K562 (cell line): Measurements from ENCODE around the gene RAD1. TPM values are rescaled to one million over a fixed set of nuclear protein-coding genes. Genes with fewer than 3 reads are reported as not detected.

Experiments used
- CHCHD3 ChIP-seq: fragments of 250-450 bp; sonication (Bioruptor Pico); IDR thresholded peaks from 2 replicates; pipeline ENCODE4 v2.1.2; 2022; ENCODE audit warnings: mild to moderate bottlenecking
- DDX20 ChIP-seq: fragments of 450-650 bp; IDR thresholded peaks from 2 replicates; pipeline ENCODE4 v1.6.1; 2016; ENCODE audit warnings: missing genetic modification characterization, low read depth, mild to moderate bottlenecking, missing compliant biosample characterization, moderate library complexity
- FIP1L1 ChIP-seq: fragments of 200-400 bp; formaldehyde crosslinking; IDR thresholded peaks from 2 replicates; pipeline ENCODE4 v1.6.1; 2018; ENCODE audit warnings: mild to moderate bottlenecking, low read depth, low read length; ENCODE audit not compliant: poor library complexity, severe bottlenecking
- HDAC1 ChIP-seq, 2 experiments: fragments of 450-650 bp; IDR thresholded peaks; 2 replicates each; pipeline ENCODE4 v1.6.1; 2016 to 2017; ENCODE audit warnings: inconsistent platforms in 1 of 2, mild to moderate bottlenecking in 1 of 2, moderate library complexity in 1 of 2
- HNRNPLL ChIP-seq: fragments of 200-400 bp; formaldehyde crosslinking; IDR thresholded peaks from 2 replicates; pipeline ENCODE4 v1.6.1; 2017; ENCODE audit warnings: low read length, low read depth, mild to moderate bottlenecking; ENCODE audit not compliant: poor library complexity, severe bottlenecking
- KDM1A ChIP-seq, 2 experiments: fragments of 450-650 bp; IDR thresholded peaks; 2 replicates each; pipeline ENCODE4 v1.6.1; 2016; ENCODE audit warnings: mild to moderate bottlenecking in 2 of 2
- LCOR ChIP-seq: sonication (generic); formaldehyde crosslinking; IDR thresholded peaks from 2 replicates; pipeline ENCODE4 v1.8.0; 2022; ENCODE audit warnings: mild to moderate bottlenecking, missing genetic modification reagents
- MECOM ChIP-seq: fragments of 250-450 bp; sonication (Bioruptor Pico); IDR thresholded peaks from 2 replicates; pipeline ENCODE4 v1.8.0; 2022; ENCODE audit warnings: inconsistent platforms
- MEIS2 ChIP-seq: fragments of 450-650 bp; IDR thresholded peaks from 2 replicates; pipeline ENCODE4 v1.6.1; 2014; ENCODE audit warnings: mild to moderate bottlenecking; ENCODE audit not compliant: partially characterized antibody
- MYC ChIP-seq, 2 experiments: fragments of 250-450 bp in 1 of 2; sonication (Bioruptor Pico) in 1 of 2; IDR thresholded peaks; 2 replicates each; pipeline versions ENCODE4 v1.5.1 to v1.6.1; 2012 to 2021; ENCODE audit warnings: low read depth in 2 of 2, borderline replicate concordance in 1 of 2, improper control_type of control experiment in 1 of 2, low read length in 1 of 2, mild to moderate bottlenecking in 1 of 2, moderate library complexity in 1 of 2
- NCOA1 ChIP-seq: fragments of 450-650 bp; IDR thresholded peaks from 2 replicates; pipeline ENCODE4 v1.6.1; 2016; ENCODE audit warnings: low read depth
- PML ChIP-seq: IDR thresholded peaks from 2 replicates; pipeline ENCODE4 v1.6.1; 2012; ENCODE audit warnings: low read length, inconsistent platforms
- POLR2AphosphoS5 ChIP-seq: IDR thresholded peaks from 2 replicates; pipeline ENCODE4 v1.6.1; 2011; ENCODE audit warnings: mild to moderate bottlenecking, low read depth, low read length, moderate library complexity; ENCODE audit not compliant: control insufficient read depth, insufficient read depth
- SP2 ChIP-seq: IDR thresholded peaks from 2 replicates; pipeline ENCODE4 v1.6.1; 2011; ENCODE audit warnings: mild to moderate bottlenecking, low read depth, low read length, moderate library complexity; ENCODE audit not compliant: poor library complexity, severe bottlenecking; ENCODE audit errors: extremely low read depth
- TAF1 ChIP-seq: IDR thresholded peaks from 2 replicates; pipeline ENCODE4 v1.6.1; 2011; ENCODE audit warnings: mild to moderate bottlenecking, low read length, moderate library complexity; ENCODE audit not compliant: insufficient read depth, control insufficient read depth, severe bottlenecking; ENCODE audit errors: extremely low read depth
- TSC22D4 ChIP-seq: fragments of 450-650 bp; IDR thresholded peaks from 2 replicates; pipeline ENCODE4 v1.6.1; 2016; ENCODE audit warnings: missing genetic modification characterization, missing biosample characterization, control low read depth
- ZNF395 ChIP-seq: fragments of 200-800 bp; sonication (Bioruptor generic); IDR thresholded peaks from 2 replicates; pipeline ENCODE4 v1.6.1; 2017; ENCODE audit warnings: missing genetic modification characterization, missing compliant biosample characterization
- ZNF408 ChIP-seq: fragments of 250-450 bp; sonication (Bioruptor Pico); IDR thresholded peaks from 2 replicates; pipeline ENCODE4 v1.4.0; 2020; ENCODE audit warnings: low read depth, mild to moderate bottlenecking, moderate library complexity
- polyA plus RNA-seq, 8 experiments: library from polyadenylated mRNA; depleted of rRNA in 4 of 8; stranded (reverse) in 5 of 8; unstranded in 3 of 8; fragments of >200 nt; fragmentation: Nextera tagmentation in 2 of 8; fragmentation: Illumina TruSeq in 1 of 8; extraction: Ambion mirVana in 2 of 8; extraction: Trizol in 1 of 8; gene quantifications; 2 replicates each; pipeline versions ENCODE4 v1.2.1 to v1.2.3, GENCODE V29; 2011 to 2014; ENCODE audit warnings: inconsistent platforms in 1 of 8, missing spikeins in 1 of 8
- total RNA-seq, 7 experiments: library from RNA; depleted of rRNA in 6 of 7; stranded (reverse); fragments of >200 nt in 6 of 7; fragmentation: Illumina TruSeq in 2 of 7; extraction: Trizol in 2 of 7; gene quantifications; 2 replicates each; pipeline versions ENCODE4 v1.2.1 to v1.2.3, GENCODE V29; 2011 to 2021; ENCODE audit warnings: low replicate concordance in 1 of 7
- TF ChIP-seq, protein P1 (sequence below): fragments of 450-650 bp; IDR thresholded peaks from 2 replicates; pipeline ENCODE4 v1.6.1; 2017; ENCODE audit warnings: antibody characterized with exemption, mild to moderate bottlenecking
- TF ChIP-seq, protein P2 (sequence below): IDR thresholded peaks from 3 replicates; pipeline ENCODE4 v1.6.1; 2011; ENCODE audit warnings: borderline replicate concordance, mild to moderate bottlenecking; ENCODE audit not compliant: insufficient read length, insufficient read depth

Gene RAD1
- total and polyA plus RNA-seq, 9 of the 15 experiments (the other 6 are each of a cell fraction or from before 2014, with no cell fraction given): 44.5 to 148 (median 60.8) TPM

DNA sequence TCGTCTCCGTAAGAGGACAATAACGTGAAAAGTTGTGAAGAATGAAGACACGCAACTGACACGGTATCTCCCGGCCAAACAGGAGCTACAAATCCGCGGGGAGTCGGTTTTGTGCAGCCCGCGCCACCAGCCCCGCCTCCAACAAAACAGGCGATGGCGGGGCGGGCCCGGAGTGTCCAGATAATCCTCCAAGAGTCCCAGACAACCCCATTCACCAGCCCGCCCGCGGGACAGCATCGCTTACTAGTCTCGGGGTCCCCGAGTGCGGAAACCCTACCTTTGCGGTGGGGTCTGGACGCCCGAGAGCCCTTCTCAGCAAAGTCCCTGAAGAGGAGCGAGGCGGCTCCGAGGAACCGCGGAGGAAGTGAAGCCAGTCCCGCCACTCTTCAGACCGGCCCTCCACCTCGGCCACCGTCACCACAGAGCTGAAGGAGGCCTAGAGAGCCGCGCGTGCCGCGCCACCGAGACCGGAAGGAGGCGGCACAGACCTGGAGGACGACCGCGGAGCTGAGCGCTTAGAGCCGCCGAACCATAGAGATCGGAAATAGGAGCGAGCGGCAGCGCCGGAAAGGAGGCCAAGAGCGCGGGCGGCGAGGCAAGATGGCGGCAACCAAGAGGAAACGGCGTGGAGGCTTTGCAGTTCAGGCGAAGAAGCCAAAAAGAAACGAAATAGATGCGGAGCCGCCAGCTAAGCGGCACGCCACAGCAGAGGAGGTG lies at the start of gene RAD1, which contains the start of gene BRIX1 (continued):
- TF ChIP-seq POLR2AphosphoS5 (peak; percentile 86), PML (peak; percentile 84), TAF1 (peak; percentile 99), CHCHD3 (CRISPR knock-in tag) (no peak), SP2 (peak; percentile 98), FIP1L1 (peak; percentile 82), MECOM (CRISPR knock-in tag) (no peak), MYC (IDR thresholded peaks at IDR 0.05; ENCODE audit: low read depth, low read length) (peak; percentile 97), MYC (CRISPR knock-in tag; IDR thresholded peaks at IDR 0.05; ENCODE audit: borderline replicate concordance, low read depth) (peak; percentile 87; the same call in 1 of the 2 replicates), NCOA1 (peak; percentile 15; the same call in 1 of the 2 replicates), HNRNPLL (peak; percentile 60), KDM1A (IDR thresholded peaks at IDR 0.05) (no peak), LCOR (CRISPR knock-in tag) (peak; percentile 96), ZNF395 (CRISPR knock-in tag) (no peak), TSC22D4 (no peak), HDAC1 (IDR thresholded peaks at IDR 0.05) (peak in 1 of 2 experiments; percentile 97; a peak in 2 of 4 replicates), MEIS2 (no peak), ZNF408 (CRISPR knock-in tag) (no peak), DDX20 (tag) (no peak)
- TF ChIP-seq, protein P1, sequence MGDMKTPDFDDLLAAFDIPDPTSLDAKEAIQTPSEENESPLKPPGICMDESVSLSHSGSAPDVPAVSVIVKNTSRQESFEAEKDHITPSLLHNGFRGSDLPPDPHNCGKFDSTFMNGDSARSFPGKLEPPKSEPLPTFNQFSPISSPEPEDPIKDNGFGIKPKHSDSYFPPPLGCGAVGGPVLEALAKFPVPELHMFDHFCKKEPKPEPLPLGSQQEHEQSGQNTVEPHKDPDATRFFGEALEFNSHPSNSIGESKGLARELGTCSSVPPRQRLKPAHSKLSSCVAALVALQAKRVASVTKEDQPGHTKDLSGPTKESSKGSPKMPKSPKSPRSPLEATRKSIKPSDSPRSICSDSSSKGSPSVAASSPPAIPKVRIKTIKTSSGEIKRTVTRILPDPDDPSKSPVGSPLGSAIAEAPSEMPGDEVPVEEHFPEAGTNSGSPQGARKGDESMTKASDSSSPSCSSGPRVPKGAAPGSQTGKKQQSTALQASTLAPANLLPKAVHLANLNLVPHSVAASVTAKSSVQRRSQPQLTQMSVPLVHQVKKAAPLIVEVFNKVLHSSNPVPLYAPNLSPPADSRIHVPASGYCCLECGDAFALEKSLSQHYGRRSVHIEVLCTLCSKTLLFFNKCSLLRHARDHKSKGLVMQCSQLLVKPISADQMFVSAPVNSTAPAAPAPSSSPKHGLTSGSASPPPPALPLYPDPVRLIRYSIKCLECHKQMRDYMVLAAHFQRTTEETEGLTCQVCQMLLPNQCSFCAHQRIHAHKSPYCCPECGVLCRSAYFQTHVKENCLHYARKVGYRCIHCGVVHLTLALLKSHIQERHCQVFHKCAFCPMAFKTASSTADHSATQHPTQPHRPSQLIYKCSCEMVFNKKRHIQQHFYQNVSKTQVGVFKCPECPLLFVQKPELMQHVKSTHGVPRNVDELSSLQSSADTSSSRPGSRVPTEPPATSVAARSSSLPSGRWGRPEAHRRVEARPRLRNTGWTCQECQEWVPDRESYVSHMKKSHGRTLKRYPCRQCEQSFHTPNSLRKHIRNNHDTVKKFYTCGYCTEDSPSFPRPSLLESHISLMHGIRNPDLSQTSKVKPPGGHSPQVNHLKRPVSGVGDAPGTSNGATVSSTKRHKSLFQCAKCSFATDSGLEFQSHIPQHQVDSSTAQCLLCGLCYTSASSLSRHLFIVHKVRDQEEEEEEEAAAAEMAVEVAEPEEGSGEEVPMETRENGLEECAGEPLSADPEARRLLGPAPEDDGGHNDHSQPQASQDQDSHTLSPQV: no peak
- TF ChIP-seq, protein P2, sequence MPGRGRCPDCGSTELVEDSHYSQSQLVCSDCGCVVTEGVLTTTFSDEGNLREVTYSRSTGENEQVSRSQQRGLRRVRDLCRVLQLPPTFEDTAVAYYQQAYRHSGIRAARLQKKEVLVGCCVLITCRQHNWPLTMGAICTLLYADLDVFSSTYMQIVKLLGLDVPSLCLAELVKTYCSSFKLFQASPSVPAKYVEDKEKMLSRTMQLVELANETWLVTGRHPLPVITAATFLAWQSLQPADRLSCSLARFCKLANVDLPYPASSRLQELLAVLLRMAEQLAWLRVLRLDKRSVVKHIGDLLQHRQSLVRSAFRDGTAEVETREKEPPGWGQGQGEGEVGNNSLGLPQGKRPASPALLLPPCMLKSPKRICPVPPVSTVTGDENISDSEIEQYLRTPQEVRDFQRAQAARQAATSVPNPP: no peak
